HepG2 (cell line): ENCODE results near the gene DUS1L. TPM values are rescaled to one million over a fixed set of nuclear protein-coding genes. Genes with fewer than 3 reads are reported as not detected.
A peak's percentile ranks its signal among the peaks of the same experiment; 100 is the strongest.

Source experiments
- CBX5 ChIP-seq: sonication (generic); formaldehyde crosslinking; IDR thresholded peaks from 2 replicates; pipeline ENCODE4 v1.4.0; 2020; ENCODE audit warnings: missing genetic modification reagents, borderline replicate concordance
- CCDC6 ChIP-seq: sonication (generic); formaldehyde crosslinking; IDR thresholded peaks from 2 replicates; pipeline ENCODE4 v1.8.1; 2022; ENCODE audit warnings: mild to moderate bottlenecking, missing genetic modification reagents, moderate library complexity
- CHD2 ChIP-seq: IDR thresholded peaks from 2 replicates; pipeline ENCODE4 v1.6.1; 2011; ENCODE audit warnings: low read depth, low read length, improper control_type of control experiment
- CREM ChIP-seq, 2 experiments: sonication (generic) in 1 of 2; formaldehyde crosslinking in 1 of 2; IDR thresholded peaks; 2 replicates each; pipeline versions ENCODE4 v1.4.0 to v1.6.1; 2016 to 2020; ENCODE audit warnings: antibody characterized with exemption in 1 of 2, mild to moderate bottlenecking in 1 of 2, missing genetic modification reagents in 1 of 2
- HMG20A ChIP-seq: IDR thresholded peaks from 2 replicates; pipeline ENCODE4 v1.6.1; 2016; ENCODE audit warnings: borderline replicate concordance
- MAZ ChIP-seq, 2 experiments: sonication (generic) in 1 of 2; formaldehyde crosslinking in 1 of 2; IDR thresholded peaks; 2 replicates each; pipeline versions ENCODE4 v1.5.0 to v1.6.1; 2012 to 2020; ENCODE audit warnings: low read depth in 2 of 2, mild to moderate bottlenecking in 2 of 2, borderline replicate concordance in 1 of 2, improper control_type of control experiment in 1 of 2, low read length in 1 of 2, missing genetic modification reagents in 1 of 2, moderate library complexity in 1 of 2
- NFIC ChIP-seq: IDR thresholded peaks from 2 replicates; pipeline ENCODE4 v1.6.1; 2012; ENCODE audit warnings: mild to moderate bottlenecking, low read length, inconsistent platforms
- NR1H2 ChIP-seq: sonication (generic); formaldehyde crosslinking; IDR thresholded peaks from 2 replicates; pipeline ENCODE4 v1.8.1; 2022; ENCODE audit warnings: low read depth, missing genetic modification reagents, borderline replicate concordance
- PRPF4 ChIP-seq: fragments of 200-400 bp; formaldehyde crosslinking; IDR thresholded peaks from 2 replicates; pipeline ENCODE4 v1.6.1; 2016; ENCODE audit warnings: low read length, low read depth; ENCODE audit not compliant: poor library complexity, severe bottlenecking
- SIX1 ChIP-seq: sonication (generic); formaldehyde crosslinking; IDR thresholded peaks from 2 replicates; pipeline ENCODE4 v1.4.0; 2020; ENCODE audit warnings: missing genetic modification reagents, borderline replicate concordance
- TBL1XR1 ChIP-seq: fragments of 150-350 bp; IDR thresholded peaks from 2 replicates; pipeline ENCODE4 v1.6.1; 2014; ENCODE audit warnings: borderline replicate concordance, low read length; ENCODE audit not compliant: partially characterized antibody
- ZFY ChIP-seq: sonication (generic); formaldehyde crosslinking; IDR thresholded peaks from 2 replicates; pipeline ENCODE4 v1.4.0; 2020; ENCODE audit warnings: missing genetic modification reagents
- ZNF780A ChIP-seq: sonication (generic); formaldehyde crosslinking; IDR thresholded peaks from 2 replicates; pipeline ENCODE4 v1.8.0; 2022; ENCODE audit warnings: mild to moderate bottlenecking, missing genetic modification reagents, moderate library complexity
- polyA plus RNA-seq, 8 experiments: library from polyadenylated mRNA; depleted of rRNA in 3 of 8; stranded (reverse) in 7 of 8; unstranded in 1 of 8; fragments of >200 nt; fragmentation: Illumina TruSeq in 4 of 8; extraction: Trizol in 4 of 8; gene quantifications; 2 replicates each; pipeline versions ENCODE4 v1.2.1 to v1.2.3, GENCODE V29; 2011 to 2016; ENCODE audit warnings: low read depth in 4 of 8, missing spikeins in 1 of 8, mixed read lengths in 1 of 8; ENCODE audit not compliant: insufficient read depth in 1 of 8
- total RNA-seq, 5 experiments: library from RNA; depleted of rRNA; stranded (reverse); fragments of >200 nt; fragmentation: Illumina TruSeq; extraction: Trizol; gene quantifications; 2 replicates each; pipeline ENCODE4 v1.2.3, GENCODE V29; 2016; ENCODE audit warnings: low read depth in 1 of 5
- TF ChIP-seq, protein P1 (sequence below): sonication (generic); formaldehyde crosslinking; IDR thresholded peaks from 2 replicates; pipeline ENCODE4 v1.4.0; 2020; ENCODE audit warnings: missing genetic modification reagents, low read depth, mild to moderate bottlenecking, borderline replicate concordance
- TF ChIP-seq, protein P2 (sequence below), 2 experiments: fragments of 450-650 bp in 1 of 2; sonication (generic) in 1 of 2; formaldehyde crosslinking in 1 of 2; IDR thresholded peaks; 2 replicates each; pipeline versions ENCODE4 v1.6.1 to v1.8.0; 2016 to 2022; ENCODE audit warnings: antibody characterized with exemption in 1 of 2, mild to moderate bottlenecking in 1 of 2, missing genetic modification reagents in 1 of 2
- TF ChIP-seq, protein P3 (sequence below): sonication (generic); formaldehyde crosslinking; conservative IDR thresholded peaks from 2 replicates; pipeline ENCODE4 v1.4.0; 2020; ENCODE audit warnings: missing genetic modification reagents
- TF ChIP-seq, protein P4 (sequence below): sonication (generic); formaldehyde crosslinking; IDR thresholded peaks from 2 replicates; pipeline ENCODE4 v1.4.0; 2020; ENCODE audit warnings: mild to moderate bottlenecking, missing genetic modification reagents

Gene DUS1L
- total and polyA plus RNA-seq, 2 of the 13 experiments (the other 11 are each of a cell fraction or from before 2014, with no cell fraction given) = 81.0 to 109 TPM

DNA sequence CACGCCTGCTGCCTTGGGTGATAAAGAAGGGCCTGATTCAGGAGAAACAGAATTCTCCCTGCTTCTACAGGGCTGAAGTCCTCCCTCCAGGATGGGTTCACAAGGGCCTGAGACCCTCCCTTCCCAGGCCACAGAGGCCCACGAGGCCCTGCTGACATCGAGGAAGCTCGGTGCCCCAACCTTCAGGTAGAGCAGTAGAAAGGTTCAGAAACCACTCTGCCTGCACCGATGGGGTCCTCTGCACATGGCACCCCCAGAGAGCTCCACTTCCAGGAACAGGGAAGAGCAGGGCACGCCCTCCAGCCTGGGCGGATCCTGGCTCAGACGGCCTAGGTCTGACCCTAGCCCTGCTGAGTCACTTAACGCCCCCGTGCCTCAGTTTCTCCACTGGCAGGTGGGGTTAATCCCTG lies 43.7 kb downstream of the DUS1L start (continued):
- TF ChIP-seq NFIC = no peak
- TF ChIP-seq, protein P1, sequence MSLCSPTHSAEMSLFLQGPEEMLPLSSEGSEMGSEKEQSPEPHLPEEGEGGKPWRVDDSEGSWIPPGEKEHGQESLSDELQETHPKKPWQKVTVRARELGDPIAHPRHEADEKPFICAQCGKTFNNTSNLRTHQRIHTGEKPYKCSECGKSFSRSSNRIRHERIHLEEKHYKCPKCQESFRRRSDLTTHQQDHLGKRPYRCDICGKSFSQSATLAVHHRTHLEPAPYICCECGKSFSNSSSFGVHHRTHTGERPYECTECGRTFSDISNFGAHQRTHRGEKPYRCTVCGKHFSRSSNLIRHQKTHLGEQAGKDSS = peak; percentile 17; the same call in 1 of the 2 replicates
- no peak for TF ChIP-seq CCDC6 (CRISPR knock-in tag)
- no peak for TF ChIP-seq PRPF4
- TF ChIP-seq, protein P2, sequence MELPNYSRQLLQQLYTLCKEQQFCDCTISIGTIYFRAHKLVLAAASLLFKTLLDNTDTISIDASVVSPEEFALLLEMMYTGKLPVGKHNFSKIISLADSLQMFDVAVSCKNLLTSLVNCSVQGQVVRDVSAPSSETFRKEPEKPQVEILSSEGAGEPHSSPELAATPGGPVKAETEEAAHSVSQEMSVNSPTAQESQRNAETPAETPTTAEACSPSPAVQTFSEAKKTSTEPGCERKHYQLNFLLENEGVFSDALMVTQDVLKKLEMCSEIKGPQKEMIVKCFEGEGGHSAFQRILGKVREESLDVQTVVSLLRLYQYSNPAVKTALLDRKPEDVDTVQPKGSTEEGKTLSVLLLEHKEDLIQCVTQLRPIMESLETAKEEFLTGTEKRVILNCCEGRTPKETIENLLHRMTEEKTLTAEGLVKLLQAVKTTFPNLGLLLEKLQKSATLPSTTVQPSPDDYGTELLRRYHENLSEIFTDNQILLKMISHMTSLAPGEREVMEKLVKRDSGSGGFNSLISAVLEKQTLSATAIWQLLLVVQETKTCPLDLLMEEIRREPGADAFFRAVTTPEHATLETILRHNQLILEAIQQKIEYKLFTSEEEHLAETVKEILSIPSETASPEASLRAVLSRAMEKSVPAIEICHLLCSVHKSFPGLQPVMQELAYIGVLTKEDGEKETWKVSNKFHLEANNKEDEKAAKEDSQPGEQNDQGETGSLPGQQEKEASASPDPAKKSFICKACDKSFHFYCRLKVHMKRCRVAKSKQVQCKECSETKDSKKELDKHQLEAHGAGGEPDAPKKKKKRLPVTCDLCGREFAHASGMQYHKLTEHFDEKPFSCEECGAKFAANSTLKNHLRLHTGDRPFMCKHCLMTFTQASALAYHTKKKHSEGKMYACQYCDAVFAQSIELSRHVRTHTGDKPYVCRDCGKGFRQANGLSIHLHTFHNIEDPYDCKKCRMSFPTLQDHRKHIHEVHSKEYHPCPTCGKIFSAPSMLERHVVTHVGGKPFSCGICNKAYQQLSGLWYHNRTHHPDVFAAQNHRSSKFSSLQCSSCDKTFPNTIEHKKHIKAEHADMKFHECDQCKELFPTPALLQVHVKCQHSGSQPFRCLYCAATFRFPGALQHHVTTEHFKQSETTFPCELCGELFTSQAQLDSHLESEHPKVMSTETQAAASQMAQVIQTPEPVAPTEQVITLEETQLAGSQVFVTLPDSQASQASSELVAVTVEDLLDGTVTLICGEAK (IDR thresholded peaks at IDR 0.05) = no peak
- TF ChIP-seq, protein P2 (CRISPR knock-in tag; IDR thresholded peaks at IDR 0.05) = no peak
- TF ChIP-seq ZNF780A (CRISPR knock-in tag) = 0 out of 2 replicates have a peak, but pooled peaks have one; percentile 55
- TF ChIP-seq, protein P3, sequence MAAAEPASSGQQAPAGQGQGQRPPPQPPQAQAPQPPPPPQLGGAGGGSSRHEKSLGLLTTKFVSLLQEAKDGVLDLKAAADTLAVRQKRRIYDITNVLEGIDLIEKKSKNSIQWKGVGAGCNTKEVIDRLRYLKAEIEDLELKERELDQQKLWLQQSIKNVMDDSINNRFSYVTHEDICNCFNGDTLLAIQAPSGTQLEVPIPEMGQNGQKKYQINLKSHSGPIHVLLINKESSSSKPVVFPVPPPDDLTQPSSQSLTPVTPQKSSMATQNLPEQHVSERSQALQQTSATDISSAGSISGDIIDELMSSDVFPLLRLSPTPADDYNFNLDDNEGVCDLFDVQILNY (CRISPR knock-in tag) = no peak
- TF ChIP-seq ZFY (CRISPR knock-in tag) = no peak
- 0 out of 2 replicates have a peak, but pooled peaks have one; percentile 9 for TF ChIP-seq CBX5 (CRISPR knock-in tag)
- TF ChIP-seq, protein P4, sequence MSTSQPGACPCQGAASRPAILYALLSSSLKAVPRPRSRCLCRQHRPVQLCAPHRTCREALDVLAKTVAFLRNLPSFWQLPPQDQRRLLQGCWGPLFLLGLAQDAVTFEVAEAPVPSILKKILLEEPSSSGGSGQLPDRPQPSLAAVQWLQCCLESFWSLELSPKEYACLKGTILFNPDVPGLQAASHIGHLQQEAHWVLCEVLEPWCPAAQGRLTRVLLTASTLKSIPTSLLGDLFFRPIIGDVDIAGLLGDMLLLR (CRISPR knock-in tag) = peak; percentile 37; the same call in 1 of the 2 replicates
- no peak for TF ChIP-seq SIX1 (CRISPR knock-in tag)
- TF ChIP-seq CREM (IDR thresholded peaks at IDR 0.05) = no peak
- no peak for TF ChIP-seq CREM (CRISPR knock-in tag; IDR thresholded peaks at IDR 0.05)
- TF ChIP-seq NR1H2 = no peak
- TF ChIP-seq HMG20A (CRISPR knock-in tag) = no peak
- no peak for TF ChIP-seq TBL1XR1
- peak; percentile 11; the same call in 1 of the 2 replicates for TF ChIP-seq MAZ (IDR thresholded peaks at IDR 0.05; ENCODE audit: borderline replicate concordance, low read depth, low read length)
- no peak for TF ChIP-seq MAZ (CRISPR knock-in tag; IDR thresholded peaks at IDR 0.05; ENCODE audit: low read depth)
- TF ChIP-seq CHD2 = 0 out of 2 replicates have a peak, but pooled peaks have one; percentile 41
